GM18907 (cell line): ENCODE results near the gene SPACA9.

ENCODE experiments used
- ATAC-seq: cut with Tn5 transposase; IDR thresholded peaks from one replicate; pipeline ENCODE4 v1.9.1; 2021; ENCODE audit warnings: mild to moderate bottlenecking, moderate library complexity; ENCODE audit not compliant: unreplicated experiment

The SPACA9 gene

GRCh38 chr9:132878695-132879456, at the start of gene SPACA9:
Gene SPACA9, plus strand, starts transcription at chr9:132878898. Its CDS starts 5,050 bp downstream, at chr9:132883948.
- ATAC-seq: no peak

GRCh38 chr9:132832171-132832881, 46.4 kb upstream of the SPACA9 start:
- no peak for ATAC-seq

GRCh38 chr9:132833550-132834121, 45.1 kb upstream of the SPACA9 start:
- no peak for ATAC-seq

- no peak for ATAC-seq
Measured at GRCh38 chr9:132834343-132834742, 44.4 kb upstream of the SPACA9 start.

GRCh38 chr9:132837501-132838286, 41.0 kb upstream of the SPACA9 start:
- ATAC-seq: no peak

- ATAC-seq: no peak
Measured at GRCh38 chr9:132838291-132838690, 40.4 kb upstream of the SPACA9 start.

GRCh38 chr9:132840980-132841379, 37.7 kb upstream of the SPACA9 start:
- ATAC-seq: no peak

GRCh38 chr9:132842124-132843044, 36.3 kb upstream of the SPACA9 start:
- no peak for ATAC-seq

GRCh38 chr9:132846109-132846917, 32.4 kb upstream of the SPACA9 start:
- no peak for ATAC-seq

GRCh38 chr9:132846918-132847515, 31.7 kb upstream of the SPACA9 start:
- no peak for ATAC-seq

- ATAC-seq: no peak
Measured at GRCh38 chr9:132849185-132849706, 29.5 kb upstream of the SPACA9 start.

GRCh38 chr9:132853482-132853881, 25.2 kb upstream of the SPACA9 start:
- ATAC-seq: no peak

- no peak for ATAC-seq
Measured at GRCh38 chr9:132854832-132855231, 23.9 kb upstream of the SPACA9 start.

GRCh38 chr9:132855904-132856303, 22.8 kb upstream of the SPACA9 start:
- ATAC-seq: no peak

- no peak for ATAC-seq
Measured at GRCh38 chr9:132857031-132857430, 21.7 kb upstream of the SPACA9 start.

GRCh38 chr9:132857616-132858342, 20.9 kb upstream of the SPACA9 start:
- ATAC-seq: no peak

- no peak for ATAC-seq
Measured at GRCh38 chr9:132858751-132859150, 19.9 kb upstream of the SPACA9 start.

GRCh38 chr9:132861666-132862065, 17.0 kb upstream of the SPACA9 start:
- no peak for ATAC-seq
